Prostate gland (tissue), 2 donors: Measurements from ENCODE around the gene BMPER.

Source experiments
- CTCF ChIP-seq, 4 experiments: fragments of 200-600 bp in 2 of 4; fragments of 450-650 bp in 2 of 4; sonication (generic) in 2 of 4; IDR thresholded peaks; 1 replicate in 3 of 4; 2 replicates in 1 of 4; pipeline ENCODE4 v1.5.1; 2016 to 2019; ENCODE audit warnings: antibody characterized with exemption in 4 of 4, mild to moderate bottlenecking in 2 of 4, moderate library complexity in 2 of 4
- POLR2AphosphoS5 ChIP-seq: sonication (generic); formaldehyde crosslinking; IDR thresholded peaks from one replicate; pipeline ENCODE4 v1.6.1; 2017; ENCODE audit warnings: antibody characterized with exemption

GRCh38 chr7:34133983-34134782 is 228.8 kb downstream of the BMPER start:
- peak; percentile 44 to 81 (median 73) for TF ChIP-seq CTCF (IDR thresholded peaks at IDR 0.05)
- peak; percentile 32 for TF ChIP-seq POLR2AphosphoS5
